ENCODE results near the gene ADAMTS9.

DNA sequence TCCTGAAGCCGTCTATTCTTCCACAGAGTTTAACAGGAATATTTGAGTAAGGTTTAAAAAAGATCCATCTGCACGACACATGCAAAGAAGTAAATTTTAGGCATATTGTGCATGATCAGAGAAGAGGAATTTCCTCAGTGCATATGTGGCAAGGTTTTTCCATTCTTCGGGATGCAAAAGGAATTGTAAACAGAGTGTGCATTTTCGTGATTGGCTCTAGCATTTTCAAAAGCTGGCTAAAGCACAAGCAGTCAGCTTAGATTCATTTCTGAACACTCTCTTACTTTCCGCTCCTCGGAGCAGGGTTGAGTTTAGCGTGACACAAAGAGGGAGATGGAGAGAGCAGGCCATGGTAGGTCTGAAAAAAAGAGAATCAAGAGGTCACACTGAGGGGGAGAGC lies 128.2 kb downstream of the ADAMTS9 start:
- TF ChIP-seq, protein P1, sequence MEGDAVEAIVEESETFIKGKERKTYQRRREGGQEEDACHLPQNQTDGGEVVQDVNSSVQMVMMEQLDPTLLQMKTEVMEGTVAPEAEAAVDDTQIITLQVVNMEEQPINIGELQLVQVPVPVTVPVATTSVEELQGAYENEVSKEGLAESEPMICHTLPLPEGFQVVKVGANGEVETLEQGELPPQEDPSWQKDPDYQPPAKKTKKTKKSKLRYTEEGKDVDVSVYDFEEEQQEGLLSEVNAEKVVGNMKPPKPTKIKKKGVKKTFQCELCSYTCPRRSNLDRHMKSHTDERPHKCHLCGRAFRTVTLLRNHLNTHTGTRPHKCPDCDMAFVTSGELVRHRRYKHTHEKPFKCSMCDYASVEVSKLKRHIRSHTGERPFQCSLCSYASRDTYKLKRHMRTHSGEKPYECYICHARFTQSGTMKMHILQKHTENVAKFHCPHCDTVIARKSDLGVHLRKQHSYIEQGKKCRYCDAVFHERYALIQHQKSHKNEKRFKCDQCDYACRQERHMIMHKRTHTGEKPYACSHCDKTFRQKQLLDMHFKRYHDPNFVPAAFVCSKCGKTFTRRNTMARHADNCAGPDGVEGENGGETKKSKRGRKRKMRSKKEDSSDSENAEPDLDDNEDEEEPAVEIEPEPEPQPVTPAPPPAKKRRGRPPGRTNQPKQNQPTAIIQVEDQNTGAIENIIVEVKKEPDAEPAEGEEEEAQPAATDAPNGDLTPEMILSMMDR (IDR thresholded peaks at IDR 0.05; ENCODE audit: low read depth, low read length), result no peak
- no peak for TF ChIP-seq POLR2A (IDR thresholded peaks at IDR 0.05; ENCODE audit: extremely low read depth, insufficient read length)
